ENCODE data around the gene PHKB.
"Not testable (repeated sequence)": the region's sequence is repeated elsewhere in the genome, so short reads cannot be mapped to it uniquely, and the experiment has no call there.

The PHKB gene

DNA sequence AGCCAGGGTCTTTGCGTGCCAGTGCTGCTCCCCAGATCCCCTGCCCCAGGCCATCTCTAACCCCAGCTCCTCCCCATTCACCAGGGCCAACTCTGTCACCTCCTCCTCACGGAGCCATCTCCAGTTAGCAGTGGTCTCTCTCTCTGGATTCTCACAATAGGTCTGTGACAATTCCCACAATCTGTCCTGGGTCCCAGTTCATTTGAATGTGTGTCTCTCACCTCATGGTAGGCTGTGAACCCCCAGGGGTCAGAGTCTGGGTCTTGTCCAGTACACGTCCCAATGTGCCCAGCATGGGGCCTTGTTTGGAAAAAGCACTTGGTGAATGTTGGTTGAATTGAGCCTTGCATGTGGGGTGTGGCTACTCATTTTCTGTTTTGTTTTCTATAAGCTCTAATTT is 205.3 kb downstream of the PHKB start:
- DNase-seq (ENCODE audit: low spot score): no peak
- TF ChIP-seq, protein P1, sequence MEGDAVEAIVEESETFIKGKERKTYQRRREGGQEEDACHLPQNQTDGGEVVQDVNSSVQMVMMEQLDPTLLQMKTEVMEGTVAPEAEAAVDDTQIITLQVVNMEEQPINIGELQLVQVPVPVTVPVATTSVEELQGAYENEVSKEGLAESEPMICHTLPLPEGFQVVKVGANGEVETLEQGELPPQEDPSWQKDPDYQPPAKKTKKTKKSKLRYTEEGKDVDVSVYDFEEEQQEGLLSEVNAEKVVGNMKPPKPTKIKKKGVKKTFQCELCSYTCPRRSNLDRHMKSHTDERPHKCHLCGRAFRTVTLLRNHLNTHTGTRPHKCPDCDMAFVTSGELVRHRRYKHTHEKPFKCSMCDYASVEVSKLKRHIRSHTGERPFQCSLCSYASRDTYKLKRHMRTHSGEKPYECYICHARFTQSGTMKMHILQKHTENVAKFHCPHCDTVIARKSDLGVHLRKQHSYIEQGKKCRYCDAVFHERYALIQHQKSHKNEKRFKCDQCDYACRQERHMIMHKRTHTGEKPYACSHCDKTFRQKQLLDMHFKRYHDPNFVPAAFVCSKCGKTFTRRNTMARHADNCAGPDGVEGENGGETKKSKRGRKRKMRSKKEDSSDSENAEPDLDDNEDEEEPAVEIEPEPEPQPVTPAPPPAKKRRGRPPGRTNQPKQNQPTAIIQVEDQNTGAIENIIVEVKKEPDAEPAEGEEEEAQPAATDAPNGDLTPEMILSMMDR (IDR thresholded peaks at IDR 0.05; ENCODE audit: extremely low read depth, missing control alignments): no peak

DNA sequence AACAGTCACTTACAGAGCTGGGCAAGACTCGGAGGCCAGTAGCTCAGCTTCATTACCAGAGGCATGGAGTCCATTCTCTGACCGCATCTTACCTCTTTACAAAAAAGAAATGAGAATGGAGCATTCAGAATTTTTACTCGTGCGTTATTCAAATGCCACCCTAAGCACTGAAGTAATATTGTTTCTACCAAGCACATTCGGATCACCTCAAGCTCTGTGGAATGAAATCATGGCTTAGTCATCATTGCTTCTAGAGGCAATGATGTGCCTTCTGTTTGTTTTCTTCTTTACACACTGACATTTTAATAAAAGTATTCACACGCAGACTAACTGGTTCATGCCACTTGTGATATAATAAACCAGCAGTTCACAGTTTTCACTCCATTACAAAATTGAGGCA is 206.8 kb downstream of the PHKB start:
- TF ChIP-seq, protein P1 (IDR thresholded peaks at IDR 0.05; ENCODE audit: extremely low read depth, missing control alignments): no peak
- DNase-seq (ENCODE audit: low spot score): no peak

DNA sequence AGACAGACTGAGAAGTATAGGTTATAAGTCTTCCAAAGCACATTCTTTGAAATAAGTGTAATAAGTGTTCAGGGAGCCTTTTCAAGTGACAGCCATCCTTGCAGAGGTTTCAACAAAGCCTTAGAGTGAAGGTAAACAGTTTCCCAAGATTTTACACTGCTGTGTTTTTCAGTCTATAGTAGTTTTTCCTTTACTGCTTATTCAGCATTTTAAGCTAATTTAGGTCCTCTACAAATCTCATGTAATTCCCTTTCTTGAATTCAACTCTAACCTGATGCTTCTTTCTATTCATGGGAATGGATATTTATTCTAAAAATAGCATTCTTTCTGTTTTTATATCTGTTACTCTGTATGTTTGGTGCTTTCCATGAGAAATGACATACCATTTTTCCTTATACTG is 211.3 kb downstream of the PHKB start:
- no peak for DNase-seq (ENCODE audit: low spot score)
- TF ChIP-seq, protein P1 (IDR thresholded peaks at IDR 0.05; ENCODE audit: extremely low read depth, missing control alignments): no peak

DNA sequence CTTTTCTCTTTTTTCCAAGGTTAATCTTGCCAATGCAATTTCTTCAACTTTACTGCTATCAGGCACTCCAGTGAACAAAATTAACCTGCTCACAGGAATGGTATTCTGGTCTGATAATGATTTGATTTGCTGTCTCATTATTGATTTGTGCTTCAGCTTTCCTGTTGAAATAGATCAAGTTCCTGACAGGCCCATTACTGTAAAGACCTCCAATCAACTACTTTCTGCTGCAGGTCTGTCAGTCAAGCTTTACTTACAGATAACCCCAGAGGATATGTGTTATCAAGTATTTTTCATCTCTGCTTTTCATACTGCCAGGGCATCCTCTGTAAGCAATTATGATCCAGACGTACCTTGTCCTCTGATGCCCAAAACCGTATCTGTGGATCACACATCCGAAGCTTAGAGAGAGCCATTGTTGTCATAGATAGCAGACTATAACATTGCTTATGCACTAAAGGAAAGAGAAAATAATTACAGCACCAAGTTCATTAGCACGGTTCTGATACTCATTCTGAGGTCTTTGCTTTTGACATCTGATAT is 215.6 kb downstream of the PHKB start:
- TF ChIP-seq, protein P1 (IDR thresholded peaks at IDR 0.05; ENCODE audit: extremely low read depth, missing control alignments): no peak
- DNase-seq (ENCODE audit: low spot score): no peak

DNA sequence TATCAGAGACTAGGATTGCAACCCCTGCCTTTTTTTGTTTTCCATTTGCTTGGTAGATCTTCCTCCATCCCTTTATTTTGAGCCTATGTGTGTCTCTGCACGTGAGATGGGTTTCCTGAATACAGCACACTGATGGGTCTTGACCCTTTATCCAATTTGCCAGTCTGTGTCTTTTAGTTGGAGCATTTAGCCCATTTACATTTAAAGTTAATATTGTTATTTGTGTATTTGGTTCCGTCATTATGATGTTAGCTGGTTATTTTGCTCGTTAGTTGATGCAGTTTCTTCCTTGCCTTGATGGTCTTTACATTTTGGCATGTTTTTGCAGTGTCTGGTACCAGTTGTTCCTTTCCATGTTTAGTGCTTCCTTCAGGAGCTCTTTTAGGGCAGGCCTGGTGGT is 220.4 kb downstream of the PHKB start:
- DNase-seq (ENCODE audit: low spot score): not testable (repeated sequence)

DNA sequence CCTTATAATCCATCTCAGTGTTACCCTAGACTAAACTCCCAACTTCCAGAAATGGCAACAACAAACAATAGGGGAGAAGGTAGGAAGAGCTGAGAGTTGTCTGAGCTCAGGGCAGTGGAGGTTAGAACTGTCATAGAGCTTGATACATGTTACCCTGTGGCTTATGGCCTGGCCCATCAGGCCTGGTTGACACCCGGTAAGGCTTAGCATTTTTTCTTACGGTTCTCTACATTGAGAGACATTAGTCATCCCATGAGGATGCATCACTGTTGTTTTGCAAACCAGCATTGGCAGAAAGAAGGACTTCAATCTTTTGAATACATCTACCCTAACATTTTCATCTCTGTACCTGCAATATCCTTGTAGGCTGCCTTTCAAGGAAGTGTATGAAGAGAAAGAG is 226.6 kb downstream of the PHKB start:
- TF ChIP-seq, protein P1 (IDR thresholded peaks at IDR 0.05; ENCODE audit: extremely low read depth, missing control alignments): no peak
- DNase-seq (ENCODE audit: low spot score): no peak

DNA sequence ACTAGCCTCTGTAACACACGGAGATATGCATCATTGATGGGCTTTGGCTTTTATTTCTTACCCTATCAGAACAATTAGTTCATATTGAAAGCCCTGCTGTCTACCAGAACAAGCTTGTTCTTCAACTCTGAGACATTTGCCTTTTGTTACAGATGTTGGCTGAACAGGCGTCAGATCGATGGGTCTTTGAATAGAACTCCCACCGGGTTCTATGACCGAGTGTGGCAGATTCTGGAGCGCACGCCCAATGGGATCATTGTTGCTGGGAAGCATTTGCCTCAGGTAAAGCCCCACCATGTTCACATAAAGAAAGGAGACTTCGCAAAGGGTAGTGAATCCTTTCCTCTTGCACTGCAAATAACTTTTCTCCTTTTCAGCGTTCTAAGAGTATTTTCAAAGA is 232.1 kb downstream of the PHKB start:
- no peak for DNase-seq (ENCODE audit: low spot score)
- TF ChIP-seq, protein P1 (IDR thresholded peaks at IDR 0.05; ENCODE audit: extremely low read depth, missing control alignments): no peak

DNA sequence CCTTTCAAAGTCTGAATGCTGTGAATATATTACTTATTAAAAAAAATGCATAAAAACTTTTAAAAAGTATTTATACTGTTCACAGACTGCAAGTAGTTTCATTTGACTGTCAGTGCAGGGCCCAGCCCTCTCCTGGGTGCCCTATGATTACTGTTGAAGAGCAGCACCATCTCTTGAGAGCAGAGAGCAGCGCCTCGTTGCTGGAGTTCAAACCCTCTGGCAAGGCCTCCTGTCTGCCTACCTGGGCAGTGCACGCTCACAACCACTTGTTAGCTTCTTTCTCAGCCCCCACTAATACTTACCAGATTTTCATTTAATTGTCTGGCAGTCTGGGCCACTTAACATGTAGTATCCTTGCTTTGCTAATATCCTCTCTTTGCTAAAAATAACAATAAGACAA is 233.4 kb downstream of the PHKB start:
- no peak for DNase-seq (ENCODE audit: low spot score)
- TF ChIP-seq, protein P1 (IDR thresholded peaks at IDR 0.05; ENCODE audit: extremely low read depth, missing control alignments): no peak

All from GM20000 (cell line).